Skeletal muscle cell (primary cell): ENCODE measurements around the gene SPIN1.
"Not testable (repeated sequence)": the region's sequence is repeated elsewhere in the genome, so short reads cannot be mapped to it uniquely, and the experiment has no call there.

ENCODE experiments used
- DNase-seq: peaks from one replicate; pipeline ENCODE4 v3.0.0-alpha.2; 2010; ENCODE audit warnings: low read depth
- H3K4me3 ChIP-seq: 2 replicates; pipeline ENCODE4 v1.5.1; 2011; ENCODE audit warnings: low read depth, mild to moderate bottlenecking, control low read depth, low read length, moderate library complexity

SPIN1 gene

GRCh38 chr9:88388203-88388885 is at the start of gene SPIN1:
Gene SPIN1, plus strand, starts transcription at chr9:88388444. Its CDS starts 38,096 bp downstream, at chr9:88426540.
- DNase-seq, result no peak
- H3K4me3 ChIP-seq, result peak within 1 kb of the TSS; percentile 92

- no peak for DNase-seq
Observed at GRCh38 chr9:88339317-88339716, 48.9 kb upstream of the SPIN1 start.

GRCh38 chr9:88342246-88342645 is 46.0 kb upstream of the SPIN1 start:
- H3K4me3 ChIP-seq, result no peak overlapping the region
- DNase-seq, result no peak

More at GRCh38 chr9:88339317-88339716, 48.9 kb upstream of the SPIN1 start:
- no peak overlapping the region for H3K4me3 ChIP-seq

GRCh38 chr9:88344013-88344412 is 44.2 kb upstream of the SPIN1 start:
- H3K4me3 ChIP-seq, result no peak overlapping the region
- no peak for DNase-seq

- DNase-seq, H3K4me3 ChIP-seq: not testable (repeated sequence)
Observed at GRCh38 chr9:88350354-88350753, 37.9 kb upstream of the SPIN1 start.

- no peak overlapping the region for H3K4me3 ChIP-seq
- no peak for DNase-seq
Observed at GRCh38 chr9:88355166-88355565, 33.1 kb upstream of the SPIN1 start.

GRCh38 chr9:88357250-88357649 is 31.0 kb upstream of the SPIN1 start:
- not testable (repeated sequence) for DNase-seq, H3K4me3 ChIP-seq

- H3K4me3 ChIP-seq, result no peak overlapping the region
- no peak for DNase-seq
Observed at GRCh38 chr9:88358723-88359122, 29.5 kb upstream of the SPIN1 start.

GRCh38 chr9:88359974-88360373 is 28.3 kb upstream of the SPIN1 start:
- no peak for DNase-seq
- H3K4me3 ChIP-seq, result no peak overlapping the region

GRCh38 chr9:88362681-88363080 is 25.6 kb upstream of the SPIN1 start:
- DNase-seq, result no peak
- H3K4me3 ChIP-seq, result no peak overlapping the region

GRCh38 chr9:88363661-88364060 is 24.6 kb upstream of the SPIN1 start:
- H3K4me3 ChIP-seq, result no peak overlapping the region
- DNase-seq, result no peak

GRCh38 chr9:88364706-88365105 is 23.5 kb upstream of the SPIN1 start:
- H3K4me3 ChIP-seq, result no peak overlapping the region
- DNase-seq, result no peak

- no peak overlapping the region for H3K4me3 ChIP-seq
- DNase-seq, result no peak
Observed at GRCh38 chr9:88370346-88370745, 17.9 kb upstream of the SPIN1 start.

- DNase-seq, result no peak
- H3K4me3 ChIP-seq, result no peak overlapping the region
Observed at GRCh38 chr9:88372103-88372654, 16.1 kb upstream of the SPIN1 start.

GRCh38 chr9:88373045-88373444 is 15.2 kb upstream of the SPIN1 start:
- no peak overlapping the region for H3K4me3 ChIP-seq
- DNase-seq, result no peak

GRCh38 chr9:88378317-88378716 is 9.9 kb upstream of the SPIN1 start:
- no peak for DNase-seq
- H3K4me3 ChIP-seq, result no peak overlapping the region

GRCh38 chr9:88379352-88379751 is 8.9 kb upstream of the SPIN1 start:
- H3K4me3 ChIP-seq, result no peak overlapping the region
- no peak for DNase-seq

- no peak overlapping the region for H3K4me3 ChIP-seq
- no peak for DNase-seq
Observed at GRCh38 chr9:88380118-88380517, 8.1 kb upstream of the SPIN1 start.

- not testable (repeated sequence) for H3K4me3 ChIP-seq, DNase-seq
Observed at GRCh38 chr9:88381322-88381721, 6.9 kb upstream of the SPIN1 start.

GRCh38 chr9:88383176-88383575 is 5.1 kb upstream of the SPIN1 start:
- no peak overlapping the region for H3K4me3 ChIP-seq
- DNase-seq, result no peak

- not testable (repeated sequence) for H3K4me3 ChIP-seq, DNase-seq
Observed at GRCh38 chr9:88386137-88386536, 2.1 kb upstream of the SPIN1 start.
